IMR-90 (cell line): Measurements from ENCODE around the gene CDC73.

Experiments
- CEBPB ChIP-seq: IDR thresholded peaks from 2 replicates; pipeline ENCODE4 v1.6.1; 2012; ENCODE audit warnings: low read depth, low read length, improper control_type of control experiment
- CHD1 ChIP-seq: IDR thresholded peaks from 2 replicates; pipeline ENCODE4 v1.6.1; 2012; ENCODE audit warnings: low read depth, low read length, improper control_type of control experiment
- RCOR1 ChIP-seq: IDR thresholded peaks from 2 replicates; pipeline ENCODE4 v1.6.1; 2012; ENCODE audit warnings: mild to moderate bottlenecking, low read length, improper control_type of control experiment; ENCODE audit not compliant: insufficient replicate concordance
- SMC3 ChIP-seq: fragments of 150-350 bp; IDR thresholded peaks from 2 replicates; pipeline ENCODE4 v1.6.1; 2016; ENCODE audit warnings: low read depth, mild to moderate bottlenecking, antibody characterized with exemption, low read length, moderate library complexity
- TF ChIP-seq, protein P1 (sequence below): conservative IDR thresholded peaks from 2 replicates; pipeline ENCODE4 v1.5.1; 2012; ENCODE audit warnings: mild to moderate bottlenecking, low read depth, low read length, improper control_type of control experiment

DNA sequence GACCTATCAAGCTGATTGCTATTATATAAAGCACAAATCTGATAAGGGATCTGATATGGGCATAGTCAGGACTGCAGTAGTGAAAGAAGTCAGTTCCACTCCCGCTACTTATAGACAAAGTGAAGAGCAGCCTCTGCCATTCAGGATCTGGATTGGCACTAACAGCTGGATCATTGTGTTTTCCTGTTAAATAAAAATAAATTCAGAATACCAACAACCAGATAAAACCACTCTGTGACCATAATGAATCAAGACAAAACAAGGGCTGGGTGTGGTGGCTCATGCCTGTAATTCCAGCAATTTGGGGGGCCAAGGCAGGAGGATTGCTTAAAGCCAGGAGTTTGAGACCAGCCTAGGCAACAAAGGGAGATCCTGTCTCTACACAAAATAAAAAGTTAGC, 11.6 kb upstream of the CDC73 start:
- no peak for TF ChIP-seq RCOR1
- TF ChIP-seq CEBPB = no peak
- TF ChIP-seq, protein P1, sequence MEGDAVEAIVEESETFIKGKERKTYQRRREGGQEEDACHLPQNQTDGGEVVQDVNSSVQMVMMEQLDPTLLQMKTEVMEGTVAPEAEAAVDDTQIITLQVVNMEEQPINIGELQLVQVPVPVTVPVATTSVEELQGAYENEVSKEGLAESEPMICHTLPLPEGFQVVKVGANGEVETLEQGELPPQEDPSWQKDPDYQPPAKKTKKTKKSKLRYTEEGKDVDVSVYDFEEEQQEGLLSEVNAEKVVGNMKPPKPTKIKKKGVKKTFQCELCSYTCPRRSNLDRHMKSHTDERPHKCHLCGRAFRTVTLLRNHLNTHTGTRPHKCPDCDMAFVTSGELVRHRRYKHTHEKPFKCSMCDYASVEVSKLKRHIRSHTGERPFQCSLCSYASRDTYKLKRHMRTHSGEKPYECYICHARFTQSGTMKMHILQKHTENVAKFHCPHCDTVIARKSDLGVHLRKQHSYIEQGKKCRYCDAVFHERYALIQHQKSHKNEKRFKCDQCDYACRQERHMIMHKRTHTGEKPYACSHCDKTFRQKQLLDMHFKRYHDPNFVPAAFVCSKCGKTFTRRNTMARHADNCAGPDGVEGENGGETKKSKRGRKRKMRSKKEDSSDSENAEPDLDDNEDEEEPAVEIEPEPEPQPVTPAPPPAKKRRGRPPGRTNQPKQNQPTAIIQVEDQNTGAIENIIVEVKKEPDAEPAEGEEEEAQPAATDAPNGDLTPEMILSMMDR = no peak
- no peak for TF ChIP-seq SMC3
- no peak for TF ChIP-seq CHD1
